Measurements from ENCODE around the gene SYNE1. TPM values are rescaled to one million over a fixed set of nuclear protein-coding genes. Genes with fewer than 3 reads are reported as not detected.
A peak's percentile ranks its signal among the peaks of the same experiment; 100 is the strongest.

Gene SYNE1
- polyA plus RNA-seq, 3 donors, result 92.5 to 119 (median 93.6) TPM

DNA sequence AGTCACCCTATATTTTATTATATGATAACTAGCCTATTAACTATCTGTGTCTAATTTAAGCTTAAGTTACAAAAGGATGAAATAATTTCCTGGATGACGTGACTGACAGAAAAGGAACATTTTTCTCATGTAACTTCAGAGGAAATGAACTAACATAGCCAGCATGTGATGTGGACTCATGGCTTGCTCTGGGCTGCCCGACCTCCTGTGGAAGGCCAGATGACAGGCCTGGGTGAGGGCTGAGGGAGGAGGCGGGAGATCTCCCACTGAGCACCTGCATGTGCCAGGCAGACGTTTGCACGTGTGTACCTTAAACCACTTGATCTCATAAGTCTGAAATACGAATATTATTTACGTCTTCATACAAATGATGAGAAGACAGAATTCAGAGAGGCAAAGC, 321.1 kb downstream of the SYNE1 start:
- no peak for DNase-seq

DNA sequence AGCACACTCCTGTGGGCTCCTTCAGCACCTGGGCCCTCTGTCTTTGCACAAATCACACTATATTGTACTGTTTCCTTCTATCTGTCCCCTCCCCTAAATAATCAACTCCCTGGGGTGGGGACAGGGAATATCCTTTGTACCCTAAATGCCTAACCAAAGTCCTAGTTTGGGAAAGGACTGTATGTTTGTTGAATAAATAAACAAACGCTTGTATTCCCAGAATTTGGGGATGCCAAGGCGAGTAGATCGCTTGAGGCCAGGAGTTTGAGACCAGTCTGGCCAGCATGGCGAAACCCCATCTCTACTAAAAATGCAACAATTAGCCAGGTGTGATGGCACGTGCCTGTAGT, 322.7 kb downstream of the SYNE1 start:
- no peak for DNase-seq

DNA sequence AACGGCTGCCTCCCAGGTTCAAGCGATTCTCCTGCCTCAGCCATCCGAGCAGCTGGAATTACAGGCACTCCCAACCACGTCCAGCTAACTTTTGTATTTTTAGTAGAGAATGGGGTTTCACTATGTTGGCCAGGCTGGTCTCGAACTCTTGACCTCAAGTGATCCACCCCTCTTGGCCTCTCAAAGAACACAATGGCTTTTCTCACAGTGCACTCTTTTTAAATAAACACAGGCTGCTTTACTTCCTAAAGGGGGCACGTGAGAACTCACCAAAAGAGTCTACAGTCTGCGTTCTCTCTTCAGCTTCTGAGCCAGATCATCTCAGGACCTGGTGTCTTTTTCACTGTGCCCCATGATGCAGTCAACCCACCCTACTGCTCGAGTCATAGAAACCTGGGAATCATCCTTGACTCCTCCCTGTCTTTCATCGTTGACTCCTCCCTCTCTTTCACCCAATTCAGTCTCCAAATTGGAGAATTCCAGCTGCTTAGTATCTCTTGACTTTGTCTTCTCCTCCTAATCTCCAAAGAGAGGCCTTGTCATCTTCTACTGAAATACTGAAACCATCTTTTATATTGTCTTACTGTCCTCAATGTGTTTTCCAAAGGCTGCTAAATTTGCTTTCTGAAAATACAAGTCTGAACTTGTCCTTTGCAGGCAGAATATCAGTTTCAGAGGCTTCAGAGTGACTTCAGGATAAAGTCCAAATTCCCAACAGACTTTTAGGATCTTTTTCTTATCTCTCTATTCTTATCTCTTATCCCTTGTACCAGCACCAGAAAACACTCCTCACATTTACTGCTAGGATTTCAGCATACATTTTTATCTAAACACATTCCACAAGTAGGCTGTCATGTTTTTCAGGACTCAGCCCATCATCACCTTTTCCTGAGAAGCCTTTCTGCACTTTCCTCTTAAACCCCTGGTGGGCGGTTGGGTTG, 323.4 kb downstream of the SYNE1 start:
- DNase-seq, result no peak

DNA sequence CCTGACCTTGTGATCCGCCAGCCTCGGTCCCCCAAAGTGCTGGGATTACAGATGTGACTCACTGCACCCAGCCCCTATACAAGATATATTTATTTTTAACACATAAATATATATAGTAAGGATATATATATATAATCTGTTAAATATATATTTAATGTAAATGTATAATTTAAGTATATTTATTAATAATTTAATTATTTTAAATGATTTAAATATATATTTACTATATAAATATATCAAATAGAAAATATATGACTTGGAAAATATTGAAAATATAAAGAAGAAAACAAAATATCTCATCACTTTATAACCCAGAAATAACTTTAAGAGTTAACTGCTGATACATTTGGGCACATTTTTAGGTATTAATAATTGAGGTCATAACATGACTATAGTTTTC, 324.7 kb downstream of the SYNE1 start:
- DNase-seq, result no peak

DNA sequence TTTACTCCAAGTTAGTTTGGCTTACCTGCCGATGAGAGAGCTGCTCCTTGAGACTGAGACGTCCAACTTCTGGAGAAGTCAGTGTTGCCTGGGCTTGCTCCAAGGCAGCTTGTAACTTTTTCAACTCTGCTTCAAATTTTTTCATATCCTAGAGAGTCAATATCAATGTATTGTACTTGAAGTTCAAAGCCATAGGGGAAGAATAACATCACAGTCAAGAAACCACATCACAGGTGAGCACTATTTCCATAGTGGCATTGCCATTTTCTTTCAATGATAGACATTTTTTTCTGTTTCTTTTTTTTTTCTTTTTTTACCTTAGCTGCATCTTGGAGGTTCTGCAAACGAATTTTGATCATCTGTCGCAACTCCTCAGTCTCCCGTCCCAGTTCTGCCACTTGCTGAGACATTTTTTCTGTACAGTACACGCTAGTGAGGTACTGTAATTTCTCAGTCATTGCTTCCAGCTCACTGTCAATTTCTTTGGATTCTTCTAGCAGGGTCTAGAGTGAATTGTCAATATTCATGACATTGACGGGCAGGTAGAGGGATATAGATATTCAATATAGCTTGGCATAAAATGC, 326.7 kb downstream of the SYNE1 start:
- DNase-seq, result no peak

DNA sequence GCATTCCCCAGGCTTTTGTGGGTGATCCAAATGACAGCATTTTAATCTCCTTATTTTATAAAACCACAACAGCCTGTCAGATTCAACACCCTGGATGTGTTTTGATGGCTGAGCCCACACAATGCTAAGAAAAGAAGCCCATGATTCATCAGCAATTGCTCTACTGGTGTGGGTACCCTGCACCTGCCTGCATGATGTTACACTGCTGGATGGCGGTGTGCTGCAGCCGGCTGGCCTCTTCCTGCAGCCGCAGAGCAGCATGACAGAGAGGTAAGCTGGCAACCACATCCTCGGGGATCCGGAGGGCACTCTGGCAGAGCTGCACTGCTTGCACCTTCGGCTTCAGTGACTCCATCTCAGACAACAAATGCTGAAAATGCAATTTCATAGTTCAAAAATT, 327.5 kb downstream of the SYNE1 start:
- DNase-seq, result no peak

DNA sequence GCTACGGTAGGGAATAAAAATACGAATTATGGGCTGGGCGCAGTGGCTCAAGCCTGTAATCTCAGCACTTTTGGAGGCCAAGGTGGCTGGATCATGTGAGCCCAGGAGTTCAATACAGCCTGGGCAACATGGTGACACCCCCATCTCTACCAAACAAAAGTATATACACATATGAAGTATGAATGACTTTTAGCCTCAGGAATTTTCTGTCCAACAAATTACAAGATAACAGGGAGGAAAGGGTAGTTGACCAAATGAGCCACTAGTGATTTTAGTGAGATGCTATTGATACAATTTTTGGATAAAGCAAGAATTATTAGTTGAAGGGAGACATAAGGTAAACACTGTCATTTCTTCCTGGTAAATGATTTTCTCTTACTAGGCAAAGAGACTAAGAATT, 328.2 kb downstream of the SYNE1 start:
- DNase-seq, result no peak

DNA sequence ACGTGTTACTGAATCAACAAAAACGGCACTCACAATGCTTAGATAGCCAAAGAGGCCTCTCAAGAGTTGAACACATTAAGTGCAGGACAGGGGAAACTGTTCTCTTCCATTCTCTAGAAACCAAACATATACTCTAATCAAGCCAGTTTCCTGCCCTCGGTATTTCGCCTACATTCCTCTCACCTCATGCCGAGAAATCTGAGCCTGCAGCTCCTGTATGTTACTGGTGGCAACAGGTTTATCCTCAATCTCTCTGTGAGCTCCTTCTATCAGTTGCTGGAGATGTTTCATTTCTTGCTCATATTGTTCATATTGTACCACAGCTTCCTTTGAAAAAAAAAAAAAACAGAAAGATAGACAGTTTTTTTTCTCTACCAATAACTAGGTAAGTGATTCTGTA, 328.9 kb downstream of the SYNE1 start:
- DNase-seq, result no peak

DNA sequence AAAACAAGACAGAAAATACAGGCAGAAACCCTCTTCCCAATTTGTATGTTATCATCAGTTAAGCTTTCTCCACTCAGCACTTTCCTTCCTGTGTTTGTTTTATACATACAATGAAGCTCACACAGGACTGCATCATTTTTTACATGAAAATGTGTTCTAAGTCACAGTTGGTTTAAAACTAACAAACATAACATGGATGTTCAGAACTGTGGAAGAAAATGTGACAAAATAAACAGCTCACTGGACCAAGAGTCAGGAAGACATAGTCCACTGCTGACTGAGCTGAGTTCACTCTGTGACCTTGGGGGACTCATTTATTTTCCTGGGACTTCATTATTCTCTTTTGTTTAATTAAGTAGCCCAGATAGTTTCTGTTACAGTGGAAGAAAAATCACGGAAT, 331.5 kb downstream of the SYNE1 start:
- no peak for DNase-seq

DNA sequence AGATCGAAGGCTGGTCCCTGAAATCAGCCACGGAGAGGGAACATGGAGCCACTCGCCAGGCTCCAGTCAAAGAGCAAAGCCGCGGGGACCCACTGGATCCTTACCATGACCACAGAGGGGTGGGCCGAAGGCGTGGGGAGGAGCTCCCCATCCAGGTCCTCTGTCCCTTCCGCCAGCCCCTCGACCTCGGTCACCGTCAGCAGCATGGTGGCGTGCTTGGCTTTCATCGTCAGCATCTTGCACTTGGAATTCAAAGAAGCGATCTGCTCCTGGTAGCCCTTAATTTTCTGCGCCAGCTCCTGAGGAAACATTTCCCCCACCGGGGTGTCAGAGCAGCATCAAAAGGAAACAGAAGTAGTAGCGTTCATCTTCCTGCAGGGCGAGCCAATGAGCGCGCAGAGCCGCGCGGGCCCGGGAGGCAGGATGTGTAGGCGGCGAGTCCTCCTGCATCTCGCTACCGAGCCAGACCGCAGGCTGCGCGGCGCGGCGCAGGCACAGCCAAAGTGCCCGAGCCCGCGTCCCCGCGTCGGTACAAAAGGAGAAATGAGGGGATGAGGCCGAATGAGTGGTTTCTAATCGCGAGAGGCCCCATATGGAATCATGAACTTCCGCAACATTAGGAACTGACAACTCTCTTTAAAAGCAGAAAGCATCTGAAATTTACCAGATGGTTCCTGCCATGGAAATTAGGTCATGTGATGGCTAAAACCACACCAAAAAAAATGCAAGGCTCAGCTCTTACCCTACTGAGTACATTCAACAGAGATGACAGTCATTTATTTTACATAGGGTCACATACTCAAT, 335.2 kb downstream of the SYNE1 start:
- DNase-seq, result peak; percentile 85

DNA sequence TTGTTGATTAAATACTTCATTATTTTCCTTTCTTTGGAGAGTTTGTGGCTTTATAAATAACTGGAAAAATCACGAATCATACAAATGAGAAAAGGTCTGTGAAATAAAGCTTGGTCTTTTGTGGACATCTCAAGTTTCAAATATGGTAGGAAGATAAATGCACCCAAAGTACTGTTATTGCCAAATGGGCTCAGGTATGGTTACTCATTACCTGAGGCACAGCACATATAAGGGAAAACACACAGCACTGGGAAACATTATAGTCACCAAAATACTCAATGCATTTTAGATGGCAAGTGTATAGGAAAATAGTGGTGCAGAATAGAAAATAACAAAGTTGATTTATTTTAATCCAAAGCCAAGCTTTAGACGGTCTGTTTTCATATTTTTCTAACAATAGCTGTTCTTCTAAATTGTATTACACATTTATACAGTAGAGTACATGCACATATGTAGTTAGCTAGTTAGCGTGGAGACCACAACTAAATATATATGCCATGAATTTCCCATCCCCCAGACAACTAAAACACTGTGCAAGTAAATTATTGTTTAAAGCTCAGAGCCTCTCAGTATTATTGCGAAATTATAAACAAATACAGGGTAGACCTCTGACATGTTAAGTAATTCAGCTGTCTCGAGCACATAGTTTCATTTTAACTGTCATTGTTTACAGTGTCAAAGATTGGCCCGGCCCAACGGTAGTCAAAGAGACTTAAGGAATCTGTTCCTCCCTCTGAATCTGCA, 336.0 kb downstream of the SYNE1 start:
- no peak for DNase-seq

DNA sequence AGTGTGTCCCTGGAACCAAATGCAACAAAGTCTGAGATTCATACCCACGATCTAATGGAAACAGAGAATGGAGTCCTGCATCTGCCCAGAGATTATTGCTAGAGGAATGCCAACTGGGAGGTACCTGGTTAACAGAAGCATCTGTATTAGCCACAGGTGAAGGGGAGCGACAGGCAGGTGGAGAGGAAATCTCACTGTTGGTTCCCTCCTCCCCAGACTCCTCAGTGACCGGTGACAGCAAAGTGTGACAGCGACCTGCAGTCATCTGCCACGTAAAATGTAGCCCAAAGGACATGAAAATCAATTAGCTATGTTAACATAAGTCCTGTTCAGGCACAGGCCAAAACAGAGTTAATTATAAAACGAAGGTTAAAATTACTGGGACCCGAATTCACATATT, 336.6 kb downstream of the SYNE1 start:
- no peak for DNase-seq

DNA sequence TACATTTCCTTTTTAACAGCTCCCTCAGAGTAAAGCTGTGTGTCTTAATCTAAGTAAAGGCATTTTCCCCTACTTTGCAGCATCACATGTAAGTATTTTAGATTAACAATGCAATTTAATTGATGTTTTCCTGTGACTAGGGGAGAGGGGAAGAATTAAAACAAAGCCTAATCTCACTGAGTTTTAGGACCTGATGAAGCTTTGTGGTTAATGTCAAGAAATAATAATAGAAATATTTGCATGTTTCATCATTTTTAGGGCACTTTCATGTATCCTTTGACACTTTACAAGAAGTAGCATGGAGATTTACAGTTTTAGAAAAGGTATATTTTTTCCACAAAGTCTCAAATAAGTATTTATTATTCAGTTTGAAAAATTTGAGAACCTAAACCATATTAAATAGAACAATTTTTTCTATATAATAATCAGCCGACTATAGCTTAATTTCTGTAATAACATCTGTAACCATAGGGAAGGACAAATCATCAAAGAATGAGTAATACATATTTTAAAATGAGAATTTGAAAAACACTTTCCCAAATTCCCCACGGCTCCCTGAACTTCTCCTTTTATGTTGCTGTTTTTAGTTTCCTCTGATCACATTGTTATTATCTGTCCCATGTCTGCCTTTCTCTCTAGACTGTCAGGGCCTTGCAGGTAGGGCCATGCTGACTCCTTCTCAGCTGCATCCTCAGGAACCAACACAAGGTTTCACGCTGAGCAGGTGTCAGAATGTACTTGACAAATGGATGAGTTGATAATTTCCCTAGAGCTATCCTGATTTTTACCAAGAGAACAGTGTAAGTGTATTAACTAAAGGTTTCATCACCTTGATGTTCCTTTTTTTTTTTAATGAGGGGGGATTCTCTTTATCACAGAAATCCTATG, 338.1 kb downstream of the SYNE1 start:
- DNase-seq, result no peak

DNA sequence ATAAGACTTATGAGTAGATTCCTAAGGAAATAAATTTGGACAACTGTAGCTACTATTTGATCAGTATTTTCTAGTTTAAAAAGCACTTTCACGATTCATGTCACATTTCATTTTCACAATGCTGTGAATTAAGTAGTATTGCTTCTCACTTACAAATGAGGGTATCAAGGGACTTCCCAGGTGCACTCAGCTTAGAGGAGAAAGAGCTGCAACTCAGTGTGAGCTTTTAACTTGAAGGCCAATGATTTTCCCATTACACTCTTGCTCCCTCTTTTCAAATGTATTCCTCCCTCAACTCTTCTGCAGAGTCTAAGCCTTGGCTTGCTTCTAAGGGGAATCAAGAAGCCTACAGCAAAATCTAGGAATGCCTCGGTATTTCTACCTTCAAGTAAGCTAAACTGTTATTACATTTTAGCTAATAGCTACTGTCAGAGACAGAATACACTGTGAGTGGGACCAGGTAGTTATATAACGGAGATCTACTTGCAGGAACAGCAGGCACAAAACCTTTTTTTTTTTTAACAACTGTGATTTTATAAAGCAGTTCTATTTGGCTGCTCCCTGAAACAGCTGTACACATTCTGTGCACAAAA, 339.0 kb downstream of the SYNE1 start:
- no peak for DNase-seq

DNA sequence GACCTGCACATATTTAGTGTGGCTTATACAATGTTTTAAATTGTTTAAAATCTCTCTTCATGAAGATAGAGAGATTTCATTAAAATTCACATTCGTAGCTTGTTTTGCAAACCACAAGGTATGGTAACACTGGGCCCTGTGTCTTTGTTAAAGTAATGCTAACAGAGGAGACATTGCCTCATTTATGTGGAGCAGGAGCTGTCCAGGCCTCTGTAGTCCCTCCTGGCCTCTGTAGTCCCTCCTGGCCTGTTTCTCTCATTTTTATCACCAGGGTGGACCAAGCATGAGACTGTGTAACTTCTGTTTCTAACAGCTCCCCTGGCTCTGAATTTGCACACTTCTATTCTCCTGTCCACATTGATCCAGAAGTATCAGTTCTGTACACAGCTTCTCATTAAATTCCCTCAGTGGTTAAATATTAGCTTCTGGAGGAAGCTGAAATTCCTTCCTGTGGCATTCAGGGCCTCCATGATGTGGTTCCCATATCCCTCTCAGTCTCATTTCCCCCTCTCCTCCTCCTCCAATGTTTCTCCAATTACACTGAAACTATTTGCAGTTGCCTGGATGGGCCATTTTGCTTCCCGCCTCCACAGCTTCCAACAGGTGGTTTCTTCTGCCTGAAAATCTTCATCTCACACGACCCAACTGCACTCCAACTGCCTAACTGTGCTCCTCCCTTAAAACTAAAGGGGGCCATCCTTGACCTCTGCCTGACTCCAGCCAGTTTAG, 340.4 kb downstream of the SYNE1 start:
- DNase-seq, result no peak

DNA sequence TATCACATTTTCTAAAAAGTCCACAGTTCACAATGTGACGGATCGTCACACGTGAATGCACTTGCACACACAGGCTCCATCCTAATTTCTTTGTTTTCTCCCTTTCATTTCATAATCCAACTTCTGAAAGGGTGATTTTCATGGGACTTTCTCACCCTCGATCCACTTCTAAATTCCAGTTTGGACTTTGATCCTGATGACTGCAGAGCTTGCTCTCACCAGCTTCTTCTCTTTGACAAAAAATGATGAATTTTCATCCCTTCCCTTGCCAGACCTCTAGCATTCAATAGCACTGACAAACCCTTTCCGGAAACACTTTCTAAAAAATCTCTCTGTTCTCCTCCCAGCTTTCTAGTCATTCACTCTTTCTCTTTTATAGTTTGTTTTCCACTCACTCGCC, 341.2 kb downstream of the SYNE1 start:
- DNase-seq, result no peak

DNA sequence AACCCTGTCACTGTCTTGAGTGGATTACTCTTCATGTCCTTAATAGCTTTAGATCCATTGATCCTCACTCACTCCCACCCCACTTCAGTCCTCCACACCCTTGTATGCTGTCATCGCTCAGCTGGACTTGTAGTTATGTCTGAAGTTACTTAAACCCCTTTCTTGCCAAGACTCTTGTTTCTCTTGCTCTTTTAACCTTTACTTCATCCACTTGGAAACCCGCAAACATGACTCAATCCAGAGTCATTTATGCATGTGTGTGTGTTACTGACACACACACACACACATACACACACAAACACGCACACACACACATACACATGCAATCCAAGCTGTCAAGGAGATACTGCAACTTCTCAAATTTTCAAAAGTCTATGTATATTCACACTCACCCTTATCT, 341.8 kb downstream of the SYNE1 start:
- DNase-seq, result no peak

DNA sequence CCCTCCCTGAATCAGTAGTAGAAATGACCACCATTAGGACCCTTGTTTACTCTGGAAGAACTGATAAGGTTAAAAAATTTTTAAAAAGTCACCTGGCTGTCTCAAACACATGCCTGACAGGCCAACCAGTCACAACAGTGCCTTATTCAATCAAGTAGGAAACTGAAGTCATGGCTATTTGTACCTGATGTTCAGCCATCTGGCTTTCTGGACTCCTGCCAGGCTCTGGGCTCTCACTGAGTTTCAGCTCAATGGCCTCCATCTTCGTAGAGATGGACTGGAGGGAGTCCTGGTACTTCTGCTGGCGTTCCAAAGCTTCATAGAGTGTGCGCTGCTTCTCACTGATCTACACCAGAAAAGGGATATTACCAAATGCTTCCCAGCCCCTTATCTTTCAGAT, 343.8 kb downstream of the SYNE1 start:
- no peak for DNase-seq

DNA sequence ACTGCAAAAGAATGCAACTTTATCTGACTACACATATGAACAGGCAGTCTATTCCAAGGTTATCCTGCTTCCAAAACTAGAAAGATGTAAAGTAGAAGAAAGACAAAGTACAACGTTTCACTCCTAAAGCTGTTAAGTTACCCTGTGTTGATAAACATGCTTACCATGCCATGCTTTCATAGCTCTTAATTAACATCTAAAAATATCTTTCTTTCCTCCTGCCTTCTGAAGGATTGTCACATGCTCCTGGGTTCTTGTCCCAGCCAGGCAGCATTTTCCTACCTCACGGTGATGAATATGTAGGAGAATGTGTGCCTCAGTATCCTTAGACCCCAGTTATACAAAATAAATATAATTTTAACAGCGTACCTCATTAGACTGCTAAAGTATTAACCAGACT, 344.6 kb downstream of the SYNE1 start:
- no peak for DNase-seq

DNA sequence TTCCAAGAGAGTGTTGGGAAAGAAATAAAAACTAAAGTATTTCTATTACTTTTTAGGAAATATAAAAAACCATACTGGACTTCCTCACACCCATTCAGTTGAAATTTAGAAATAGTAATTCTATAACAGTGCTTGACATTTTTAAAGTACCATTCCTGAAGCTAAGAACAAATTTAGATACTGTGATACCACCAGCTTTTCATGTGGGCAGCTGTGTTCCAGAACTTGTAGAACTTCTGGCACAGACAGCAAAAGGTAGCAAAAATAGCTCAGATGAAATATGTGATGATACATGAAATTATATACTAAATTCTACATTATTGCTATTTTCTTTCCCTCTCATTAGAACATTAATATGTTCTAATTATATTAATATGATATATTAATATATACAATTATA, 346.5 kb downstream of the SYNE1 start:
- DNase-seq, result no peak

Data from renal pelvis (tissue), 4 donors.